Left renal cortex interstitium (tissue), 4 donors: ENCODE data around the gene ADGRF1. TPM values are rescaled to one million over a fixed set of nuclear protein-coding genes. Genes with fewer than 3 reads are reported as not detected.
"Not testable (repeated sequence)": the region's sequence is repeated elsewhere in the genome, so short reads cannot be mapped to it uniquely, and the experiment has no call there.

ENCODE experiments used
- DNase-seq, 4 donors: peaks; one replicate each; pipeline ENCODE4 v3.0.0-alpha.2; 2013; ENCODE audit warnings: low read depth in 4 of 4, low spot score in 2 of 4, missing footprints in 1 of 4
- polyA plus RNA-seq, 4 donors: library from polyadenylated mRNA; unstranded; fragments of 120-200 nt; gene quantifications; one replicate each; pipeline ENCODE4 v1.2.1, GENCODE V29; 2013; ENCODE audit not compliant: insufficient read length in 4 of 4

ADGRF1 gene
- polyA plus RNA-seq: 10 to 100 TPM; 36.3 to 55.4 (median 50.2) TPM

GRCh38 chr6:47042275-47042791 lies at the start of gene ADGRF1:
ADGRF1 (minus strand) TSS chr6:47042332; CDS start chr6:47029061, 13,271 bp downstream.
- peak in 1 of 4 donors; percentile 60 for DNase-seq

GRCh38 chr6:47090881-47091280 lies 48.7 kb upstream of the ADGRF1 start:
- DNase-seq: no peak

GRCh38 chr6:47089473-47089872 lies 47.3 kb upstream of the ADGRF1 start:
- not testable (repeated sequence) for DNase-seq

- DNase-seq: no peak
Observed at GRCh38 chr6:47086051-47086770, 44.1 kb upstream of the ADGRF1 start.

GRCh38 chr6:47084610-47085009 lies 42.5 kb upstream of the ADGRF1 start:
- DNase-seq: no peak

GRCh38 chr6:47083586-47084047 lies 41.5 kb upstream of the ADGRF1 start:
- DNase-seq: peak; percentile 68 to 85 (median 76)

GRCh38 chr6:47080083-47080596 lies 38.0 kb upstream of the ADGRF1 start:
- no peak for DNase-seq

- DNase-seq: no peak
Observed at GRCh38 chr6:47079638-47080037, 37.5 kb upstream of the ADGRF1 start.

GRCh38 chr6:47078991-47079390 lies 36.9 kb upstream of the ADGRF1 start:
- DNase-seq: no peak

GRCh38 chr6:47076422-47077344 lies 34.6 kb upstream of the ADGRF1 start:
- peak in 3 of 4 donors; percentile 26 to 59 (median 51) for DNase-seq

- no peak for DNase-seq
Observed at GRCh38 chr6:47075741-47076421, 33.7 kb upstream of the ADGRF1 start.

- no peak for DNase-seq
Observed at GRCh38 chr6:47075168-47075567, 33.0 kb upstream of the ADGRF1 start.

GRCh38 chr6:47073125-47074110 lies 31.3 kb upstream of the ADGRF1 start:
- DNase-seq: no peak

GRCh38 chr6:47072667-47073066 lies 30.5 kb upstream of the ADGRF1 start:
- no peak for DNase-seq

GRCh38 chr6:47071681-47072080 lies 29.5 kb upstream of the ADGRF1 start:
- no peak for DNase-seq

GRCh38 chr6:47070461-47070860 lies 28.3 kb upstream of the ADGRF1 start:
- DNase-seq: no peak

- no peak for DNase-seq
Observed at GRCh38 chr6:47069156-47069555, 27.0 kb upstream of the ADGRF1 start.

- DNase-seq: no peak
Observed at GRCh38 chr6:47066418-47066817, 24.3 kb upstream of the ADGRF1 start.

GRCh38 chr6:47064274-47064673 lies 22.1 kb upstream of the ADGRF1 start:
- DNase-seq: no peak
